DND-41 (cell line): ENCODE results near the gene SIGLEC7.

ENCODE experiments used
- ATAC-seq: fragments of 200-7000 bp; cut with Tn5 transposase; 3 replicates; pipeline ENCODE4 v1.9.1; 2021; ENCODE audit warnings: low read depth; ENCODE audit not compliant: insufficient read depth
- DNase-seq: peaks from one replicate; pipeline ENCODE4 v3.0.0-alpha.2; 2020
- H2AFZ ChIP-seq: 2 replicates; pipeline ENCODE4 v1.6.0; 2012; ENCODE audit warnings: low read depth, low read length
- H3K27ac ChIP-seq: 2 replicates; pipeline ENCODE4 v1.5.1; 2012; ENCODE audit warnings: low read length, inconsistent platforms
- H3K27me3 ChIP-seq: fragments of 200-600 bp; sonication (generic); 2 replicates; pipeline ENCODE4 v1.6.0; 2012; ENCODE audit warnings: low read length, mild to moderate bottlenecking, inconsistent platforms; ENCODE audit not compliant: insufficient read depth, poor library complexity
- H3K36me3 ChIP-seq: 2 replicates; pipeline ENCODE4 v1.5.1; 2012; ENCODE audit warnings: low read length, inconsistent platforms; ENCODE audit not compliant: insufficient read depth
- H3K4me1 ChIP-seq: 2 replicates; pipeline ENCODE4 v1.5.1; 2012; ENCODE audit warnings: mild to moderate bottlenecking, low read length; ENCODE audit not compliant: insufficient read depth
- H3K4me2 ChIP-seq: 2 replicates; pipeline ENCODE4 v1.6.0; 2012; ENCODE audit warnings: mild to moderate bottlenecking, moderate library complexity, low read length, inconsistent platforms; ENCODE audit not compliant: insufficient read depth
- H3K4me3 ChIP-seq, 2 experiments: fragments of 200-600 bp in 1 of 2; shearing (Covaris generic) in 1 of 2; 2 replicates each; pipeline ENCODE4 v1.5.1; 2012 to 2016; ENCODE audit warnings: inconsistent platforms in 2 of 2, low read length in 2 of 2, mild to moderate bottlenecking in 2 of 2, low read depth in 1 of 2, moderate library complexity in 1 of 2
- H3K79me2 ChIP-seq: 2 replicates; pipeline ENCODE4 v1.6.0; 2012; ENCODE audit warnings: low read length, inconsistent platforms; ENCODE audit not compliant: insufficient read depth
- H3K9ac ChIP-seq: 2 replicates; pipeline ENCODE4 v1.6.0; 2012; ENCODE audit warnings: low read depth, mild to moderate bottlenecking, inconsistent platforms, low read length, moderate library complexity
- H3K9me3 ChIP-seq: 2 replicates; pipeline ENCODE4 v1.5.1; 2012; ENCODE audit warnings: low read length, moderate library complexity, mild to moderate bottlenecking, inconsistent platforms; ENCODE audit not compliant: insufficient read depth, severe bottlenecking
- H4K20me1 ChIP-seq: 2 replicates; pipeline ENCODE4 v1.6.0; 2012; ENCODE audit warnings: low read length; ENCODE audit not compliant: insufficient read depth
- EZH2 ChIP-seq: IDR thresholded peaks from 3 replicates; pipeline ENCODE4 v1.6.1; 2012; ENCODE audit warnings: borderline replicate concordance, low read depth, mild to moderate bottlenecking, moderate library complexity, low read length, inconsistent platforms; ENCODE audit not compliant: severe bottlenecking
- TF ChIP-seq, protein P1 (sequence below): IDR thresholded peaks from 2 replicates; pipeline ENCODE4 v1.5.1; 2012; ENCODE audit warnings: borderline replicate concordance, low read length, moderate library complexity, mild to moderate bottlenecking; ENCODE audit not compliant: poor library complexity, severe bottlenecking; ENCODE audit errors: extremely low read depth

The SIGLEC7 gene

DNA sequence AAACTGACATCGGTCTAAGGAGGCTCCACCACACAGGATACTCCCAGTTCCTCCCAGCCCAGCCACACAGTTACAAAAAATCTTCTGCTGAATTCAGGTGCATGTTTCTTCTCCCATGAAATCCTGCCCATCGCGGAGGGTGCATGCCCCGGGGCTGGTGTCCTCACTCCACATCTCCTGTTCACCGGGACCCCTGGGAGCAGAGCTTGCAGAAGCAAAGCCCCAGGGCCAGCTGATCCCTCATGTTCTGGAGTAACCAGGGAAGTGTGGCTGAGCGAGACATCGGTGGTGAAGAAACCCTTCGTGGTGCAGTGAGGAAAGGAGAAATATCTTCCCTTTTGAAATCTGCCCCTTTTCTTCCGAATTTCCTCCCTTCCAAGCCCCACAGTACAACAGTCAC lies 18.3 kb upstream of the SIGLEC7 start:
- TF ChIP-seq EZH2: no peak
- TF ChIP-seq, protein P1, sequence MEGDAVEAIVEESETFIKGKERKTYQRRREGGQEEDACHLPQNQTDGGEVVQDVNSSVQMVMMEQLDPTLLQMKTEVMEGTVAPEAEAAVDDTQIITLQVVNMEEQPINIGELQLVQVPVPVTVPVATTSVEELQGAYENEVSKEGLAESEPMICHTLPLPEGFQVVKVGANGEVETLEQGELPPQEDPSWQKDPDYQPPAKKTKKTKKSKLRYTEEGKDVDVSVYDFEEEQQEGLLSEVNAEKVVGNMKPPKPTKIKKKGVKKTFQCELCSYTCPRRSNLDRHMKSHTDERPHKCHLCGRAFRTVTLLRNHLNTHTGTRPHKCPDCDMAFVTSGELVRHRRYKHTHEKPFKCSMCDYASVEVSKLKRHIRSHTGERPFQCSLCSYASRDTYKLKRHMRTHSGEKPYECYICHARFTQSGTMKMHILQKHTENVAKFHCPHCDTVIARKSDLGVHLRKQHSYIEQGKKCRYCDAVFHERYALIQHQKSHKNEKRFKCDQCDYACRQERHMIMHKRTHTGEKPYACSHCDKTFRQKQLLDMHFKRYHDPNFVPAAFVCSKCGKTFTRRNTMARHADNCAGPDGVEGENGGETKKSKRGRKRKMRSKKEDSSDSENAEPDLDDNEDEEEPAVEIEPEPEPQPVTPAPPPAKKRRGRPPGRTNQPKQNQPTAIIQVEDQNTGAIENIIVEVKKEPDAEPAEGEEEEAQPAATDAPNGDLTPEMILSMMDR: no peak
- Histone ChIP-seq H3K27ac (no peak overlapping the region), H3K4me3 (no peak overlapping the region), H3K9ac (no peak overlapping the region), H3K36me3 (no peaks in the 10 kb centered on the region), H3K4me1 (no peaks in the 10 kb centered on the region), H3K79me2 (no peaks in the 10 kb centered on the region), H3K4me2 (no peak overlapping the region), H2AFZ (no peak overlapping the region), H4K20me1 (no peaks in the 10 kb centered on the region), H3K9me3 (no peaks in the 10 kb centered on the region), H3K27me3 (no peaks in the 10 kb centered on the region)
- ATAC-seq (no peak), DNase-seq (no peak)

DNA sequence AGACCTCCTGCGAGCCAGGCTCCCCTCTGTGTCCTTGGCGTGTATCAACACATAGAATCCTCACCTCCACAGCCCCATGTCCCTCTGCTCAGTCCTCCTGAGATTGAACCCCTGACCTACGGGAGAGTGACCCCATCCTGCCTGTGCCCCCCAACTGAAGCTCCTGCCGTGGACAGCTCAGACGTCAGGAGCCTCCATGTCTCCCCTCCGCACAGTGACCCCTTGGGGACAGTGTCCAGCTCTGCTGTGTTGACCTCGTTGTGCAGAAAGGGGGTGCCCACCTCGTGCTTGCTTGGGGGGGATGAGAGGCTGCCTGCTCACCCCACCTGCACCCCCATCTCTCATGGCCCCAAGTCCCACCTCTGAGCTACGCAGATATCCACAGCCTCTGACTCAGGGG lies 17.9 kb upstream of the SIGLEC7 start:
- DNase-seq (no peak), ATAC-seq (no peak)
- H3K9me3 ChIP-seq: no peaks in the 10 kb centered on the region
- no peak overlapping the region for H3K4me3 ChIP-seq
- no peaks in the 10 kb centered on the region for H4K20me1 ChIP-seq
- H3K27ac ChIP-seq: no peak overlapping the region
- no peaks in the 10 kb centered on the region for H3K36me3 ChIP-seq
- no peak overlapping the region for H3K9ac ChIP-seq
- no peak overlapping the region for H3K4me2 ChIP-seq
- no peak for TF ChIP-seq EZH2
- TF ChIP-seq, protein P1: no peak
- H2AFZ ChIP-seq: no peak overlapping the region
- no peaks in the 10 kb centered on the region for H3K27me3 ChIP-seq
- no peaks in the 10 kb centered on the region for H3K4me1 ChIP-seq
- H3K79me2 ChIP-seq: no peaks in the 10 kb centered on the region

DNA sequence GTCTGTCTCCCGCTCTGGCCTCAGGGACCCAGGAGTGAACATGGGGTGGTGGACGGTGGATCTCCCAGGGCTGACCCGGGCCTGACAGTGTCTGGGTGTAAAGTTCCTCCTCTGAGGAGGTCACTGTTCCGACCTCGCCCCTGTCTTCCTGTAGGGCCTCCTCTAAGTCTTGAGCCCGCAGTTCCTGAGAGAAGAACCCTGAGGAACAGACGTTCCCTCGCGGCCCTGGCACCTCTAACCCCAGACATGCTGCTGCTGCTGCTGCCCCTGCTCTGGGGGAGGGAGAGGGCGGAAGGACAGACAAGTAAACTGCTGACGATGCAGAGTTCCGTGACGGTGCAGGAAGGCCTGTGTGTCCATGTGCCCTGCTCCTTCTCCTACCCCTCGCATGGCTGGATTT lies 17.4 kb upstream of the SIGLEC7 start, which contains the start of gene SIGLEC9:
Gene SIGLEC9, plus strand, starts transcription at position 178 of the 400 bp plus-strand sequence. Its CDS starts 69 bp downstream, at position 247.
- H3K36me3 ChIP-seq: no peaks in the 10 kb centered on the region
- H3K4me1 ChIP-seq: no peaks in the 10 kb centered on the region
- no peak within 1 kb of the TSS for H3K9ac ChIP-seq
- no peak within 1 kb of the TSS for H3K27ac ChIP-seq
- DNase-seq (no peak), ATAC-seq (no peak)
- TF ChIP-seq EZH2: no peak
- TF ChIP-seq, protein P1: no peak
- no peaks in the 10 kb centered on the region for H3K27me3 ChIP-seq
- H3K4me2 ChIP-seq: no peak within 1 kb of the TSS
- H4K20me1 ChIP-seq: no peaks in the 10 kb centered on the region
- no peaks in the 10 kb centered on the region for H3K9me3 ChIP-seq
- H2AFZ ChIP-seq: no peak within 1 kb of the TSS
- no peaks in the 10 kb centered on the region for H3K79me2 ChIP-seq
- H3K4me3 ChIP-seq: no peak within 1 kb of the TSS
